ENCODE data around the gene TSHZ1.

Gene TSHZ1

GRCh38 chr18:75210274-75211001 is at the start of gene TSHZ1:
TSHZ1 (plus strand) TSS chr18:75210797; CDS start chr18:75211877, 1,080 bp downstream.
- ChIA-PET POLR2A (interaction anchor here (0.5 to 0.7 kb wide), 4 partner anchors 189 to 1355 kb away, joined by 3 to 5 read pairs (median 4); no protein-coding TSS in a partner anchor), CTCF (interaction anchor here (0.7 to 1.1 kb wide), 3 partner anchors 266 to 558 kb away, joined by 3 to 4 read pairs (median 3); no protein-coding TSS in a partner anchor)
- DNase-seq (ENCODE audit: low read depth, low spot score) = peak; percentile 44
- peak within 1 kb of the TSS; percentile 83 for H3K4me3 ChIP-seq (ENCODE audit: low read depth, low read length)
- TF ChIP-seq CTCF (IDR thresholded peaks at IDR 0.05; ENCODE audit: insufficient read depth, low read length, missing control alignments) = no peak

GRCh38 chr18:75161256-75162028 is 49.2 kb upstream of the TSHZ1 start:
- no peak for TF ChIP-seq CTCF (IDR thresholded peaks at IDR 0.05; ENCODE audit: insufficient read depth, low read length, missing control alignments)
- POLR2A ChIA-PET = no interaction called here
- H3K4me3 ChIP-seq (ENCODE audit: low read depth, low read length) = no peak overlapping the region; the same call in 1 of the 2 replicates
- DNase-seq (ENCODE audit: low read depth, low spot score) = no peak
- CTCF ChIA-PET = no interaction called here

- no peak for DNase-seq (ENCODE audit: low read depth, low spot score)
- CTCF ChIA-PET = no interaction called here
- no peak overlapping the region for H3K4me3 ChIP-seq (ENCODE audit: low read depth, low read length)
- POLR2A ChIA-PET = no interaction called here
- no peak for TF ChIP-seq CTCF (IDR thresholded peaks at IDR 0.05; ENCODE audit: insufficient read depth, low read length, missing control alignments)
Measured at GRCh38 chr18:75162467-75162866, 48.1 kb upstream of the TSHZ1 start.

GRCh38 chr18:75162978-75163377 is 47.6 kb upstream of the TSHZ1 start:
- TF ChIP-seq CTCF (IDR thresholded peaks at IDR 0.05; ENCODE audit: insufficient read depth, low read length, missing control alignments) = no peak
- no peak for DNase-seq (ENCODE audit: low read depth, low spot score)
- ChIA-PET POLR2A (no interaction called here), CTCF (no interaction called here)
- no peak overlapping the region for H3K4me3 ChIP-seq (ENCODE audit: low read depth, low read length)

GRCh38 chr18:75163736-75164135 is 46.9 kb upstream of the TSHZ1 start:
- POLR2A ChIA-PET = no interaction called here
- DNase-seq (ENCODE audit: low read depth, low spot score) = no peak
- no peak overlapping the region for H3K4me3 ChIP-seq (ENCODE audit: low read depth, low read length)
- TF ChIP-seq CTCF (IDR thresholded peaks at IDR 0.05; ENCODE audit: insufficient read depth, low read length, missing control alignments) = no peak
- CTCF ChIA-PET = no interaction called here

- no peak for TF ChIP-seq CTCF (IDR thresholded peaks at IDR 0.05; ENCODE audit: insufficient read depth, low read length, missing control alignments)
- POLR2A ChIA-PET = no interaction called here
- no peak for DNase-seq (ENCODE audit: low read depth, low spot score)
- CTCF ChIA-PET = no interaction called here
- H3K4me3 ChIP-seq (ENCODE audit: low read depth, low read length) = no peak overlapping the region
Measured at GRCh38 chr18:75164479-75164878, 46.1 kb upstream of the TSHZ1 start.
